NCI-H1105 (cell line): ENCODE measurements around the gene HTT-AS.

Source experiments
- DNase-seq: peaks from one replicate; lab custom pipeline; 2025; lab: John Stamatoyannopoulos, UW

HTT-AS gene

GRCh38 chr4:3029464-3029863, 44.9 kb downstream of the HTT-AS start:
- DNase-seq = no peak

- DNase-seq = no peak
These were observed 47.8 kb downstream of the HTT-AS start for GRCh38 chr4:3026540-3026939.

GRCh38 chr4:3025881-3026280, 48.5 kb downstream of the HTT-AS start:
- no peak for DNase-seq

- no peak for DNase-seq
These were observed 51.7 kb downstream of the HTT-AS start for GRCh38 chr4:3022651-3023050.

- no peak for DNase-seq
These were observed 52.2 kb downstream of the HTT-AS start for GRCh38 chr4:3022112-3022511.

- no peak for DNase-seq
These were observed 52.7 kb downstream of the HTT-AS start for GRCh38 chr4:3021627-3022026.

GRCh38 chr4:3021127-3021526, 53.2 kb downstream of the HTT-AS start:
- no peak for DNase-seq

GRCh38 chr4:3019145-3019846, 55.0 kb downstream of the HTT-AS start:
- no peak for DNase-seq

GRCh38 chr4:3017504-3017903, 56.8 kb downstream of the HTT-AS start:
- no peak for DNase-seq

GRCh38 chr4:3016961-3017360, 57.4 kb downstream of the HTT-AS start:
- DNase-seq = no peak

- DNase-seq = no peak
These were observed 60.4 kb downstream of the HTT-AS start for GRCh38 chr4:3013839-3014350.
